ENCODE measurements around the gene ADIPOQ.
"Not testable (repeated sequence)": the region's sequence is repeated elsewhere in the genome, so short reads cannot be mapped to it uniquely, and the experiment has no call there.

- TF ChIP-seq, protein P1, sequence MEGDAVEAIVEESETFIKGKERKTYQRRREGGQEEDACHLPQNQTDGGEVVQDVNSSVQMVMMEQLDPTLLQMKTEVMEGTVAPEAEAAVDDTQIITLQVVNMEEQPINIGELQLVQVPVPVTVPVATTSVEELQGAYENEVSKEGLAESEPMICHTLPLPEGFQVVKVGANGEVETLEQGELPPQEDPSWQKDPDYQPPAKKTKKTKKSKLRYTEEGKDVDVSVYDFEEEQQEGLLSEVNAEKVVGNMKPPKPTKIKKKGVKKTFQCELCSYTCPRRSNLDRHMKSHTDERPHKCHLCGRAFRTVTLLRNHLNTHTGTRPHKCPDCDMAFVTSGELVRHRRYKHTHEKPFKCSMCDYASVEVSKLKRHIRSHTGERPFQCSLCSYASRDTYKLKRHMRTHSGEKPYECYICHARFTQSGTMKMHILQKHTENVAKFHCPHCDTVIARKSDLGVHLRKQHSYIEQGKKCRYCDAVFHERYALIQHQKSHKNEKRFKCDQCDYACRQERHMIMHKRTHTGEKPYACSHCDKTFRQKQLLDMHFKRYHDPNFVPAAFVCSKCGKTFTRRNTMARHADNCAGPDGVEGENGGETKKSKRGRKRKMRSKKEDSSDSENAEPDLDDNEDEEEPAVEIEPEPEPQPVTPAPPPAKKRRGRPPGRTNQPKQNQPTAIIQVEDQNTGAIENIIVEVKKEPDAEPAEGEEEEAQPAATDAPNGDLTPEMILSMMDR (IDR thresholded peaks at IDR 0.05): not testable (repeated sequence)
- TF ChIP-seq POLR2A (IDR thresholded peaks at IDR 0.05): not testable (repeated sequence)
Observed at GRCh38 chr3:186865215-186865853, 22.8 kb downstream of the ADIPOQ start.
